HFF-Myc (cell line): ENCODE results near the gene UBE2U.
A peak's percentile ranks its signal among the peaks of the same experiment; 100 is the strongest.

Source experiments
- DNase-seq: peaks from one replicate; pipeline ENCODE4 v3.0.0-alpha.2; 2011; ENCODE audit warnings: low read depth; ENCODE audit errors: extremely low read depth
- H3K4me3 ChIP-seq: replicated peaks from 2 replicates; pipeline ENCODE4 v1.5.1; 2011; ENCODE audit warnings: low read depth, mild to moderate bottlenecking, control low read depth, low read length
- TF ChIP-seq, protein P1 (sequence below): IDR thresholded peaks from 2 replicates; pipeline ENCODE4 v1.5.1; 2012; ENCODE audit warnings: mild to moderate bottlenecking, low read depth, low read length, control low read depth; ENCODE audit errors: missing control alignments

UBE2U gene

DNA sequence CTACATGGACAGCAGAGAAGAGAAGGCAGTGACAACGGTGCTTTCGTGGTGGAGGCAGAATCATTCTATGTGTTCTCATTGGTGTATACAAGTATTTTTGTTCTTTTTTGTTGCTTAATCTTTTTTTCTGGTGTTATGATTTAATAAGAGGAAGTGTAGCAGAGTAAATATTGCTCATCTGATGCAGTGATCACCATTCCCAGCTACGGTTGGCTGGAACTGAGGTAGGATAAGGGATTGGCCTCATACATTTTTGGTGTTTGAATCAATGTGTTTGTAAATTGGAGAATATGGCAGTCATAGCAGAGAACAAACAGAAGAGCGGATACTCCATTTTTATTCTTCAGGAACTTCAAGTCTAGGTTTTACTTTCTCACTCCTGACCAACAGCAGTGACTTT, 76.6 kb downstream of the UBE2U start:
- no peak overlapping the region for H3K4me3 ChIP-seq
- no peak for DNase-seq
- TF ChIP-seq, protein P1, sequence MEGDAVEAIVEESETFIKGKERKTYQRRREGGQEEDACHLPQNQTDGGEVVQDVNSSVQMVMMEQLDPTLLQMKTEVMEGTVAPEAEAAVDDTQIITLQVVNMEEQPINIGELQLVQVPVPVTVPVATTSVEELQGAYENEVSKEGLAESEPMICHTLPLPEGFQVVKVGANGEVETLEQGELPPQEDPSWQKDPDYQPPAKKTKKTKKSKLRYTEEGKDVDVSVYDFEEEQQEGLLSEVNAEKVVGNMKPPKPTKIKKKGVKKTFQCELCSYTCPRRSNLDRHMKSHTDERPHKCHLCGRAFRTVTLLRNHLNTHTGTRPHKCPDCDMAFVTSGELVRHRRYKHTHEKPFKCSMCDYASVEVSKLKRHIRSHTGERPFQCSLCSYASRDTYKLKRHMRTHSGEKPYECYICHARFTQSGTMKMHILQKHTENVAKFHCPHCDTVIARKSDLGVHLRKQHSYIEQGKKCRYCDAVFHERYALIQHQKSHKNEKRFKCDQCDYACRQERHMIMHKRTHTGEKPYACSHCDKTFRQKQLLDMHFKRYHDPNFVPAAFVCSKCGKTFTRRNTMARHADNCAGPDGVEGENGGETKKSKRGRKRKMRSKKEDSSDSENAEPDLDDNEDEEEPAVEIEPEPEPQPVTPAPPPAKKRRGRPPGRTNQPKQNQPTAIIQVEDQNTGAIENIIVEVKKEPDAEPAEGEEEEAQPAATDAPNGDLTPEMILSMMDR = no peak

GRCh38 chr1:64282351-64282750, 78.9 kb downstream of the UBE2U start:
- TF ChIP-seq, protein P1 = no peak
- no peak overlapping the region for H3K4me3 ChIP-seq
- peak; percentile 74 for DNase-seq

GRCh38 chr1:64287071-64287470, 83.6 kb downstream of the UBE2U start:
- H3K4me3 ChIP-seq = no peak overlapping the region
- TF ChIP-seq, protein P1 = no peak
- no peak for DNase-seq

- DNase-seq = no peak
- TF ChIP-seq, protein P1 = no peak
Measured at GRCh38 chr1:64290420-64290819, 87.0 kb downstream of the UBE2U start.

GRCh38 chr1:64291931-64292330, 88.5 kb downstream of the UBE2U start:
- TF ChIP-seq, protein P1 = no peak
- no peak overlapping the region for H3K4me3 ChIP-seq
- no peak for DNase-seq

More at GRCh38 chr1:64290420-64290819, 87.0 kb downstream of the UBE2U start:
- H3K4me3 ChIP-seq = no peak overlapping the region

GRCh38 chr1:64292399-64292798, 89.0 kb downstream of the UBE2U start:
- no peak for DNase-seq
- TF ChIP-seq, protein P1 = no peak
- H3K4me3 ChIP-seq = no peak overlapping the region

GRCh38 chr1:64293820-64294219, 90.4 kb downstream of the UBE2U start:
- TF ChIP-seq, protein P1 = no peak
- H3K4me3 ChIP-seq = no peak overlapping the region
- DNase-seq = no peak
